Retinal pigment epithelial cell (primary cell): ENCODE results near the gene MTARC2.
"Not testable (repeated sequence)": the region's sequence is repeated elsewhere in the genome, so short reads cannot be mapped to it uniquely, and the experiment has no call there.

Experiments used
- DNase-seq: peaks from one replicate; pipeline ENCODE4 v3.0.0-alpha.2; 2010; ENCODE audit warnings: low read depth
- H3K4me3 ChIP-seq: 2 replicates; pipeline ENCODE4 v1.5.1; 2011; ENCODE audit warnings: mild to moderate bottlenecking, low read length, control low read depth, moderate library complexity
- CTCF ChIP-seq: conservative IDR thresholded peaks from 2 replicates; pipeline ENCODE4 v1.5.1; 2011; ENCODE audit warnings: low read depth, low read length, control low read depth, inconsistent platforms

MTARC2 gene

GRCh38 chr1:220733086-220733601, 15.0 kb upstream of the MTARC2 start:
- peak; percentile 86 for TF ChIP-seq CTCF
- peak overlapping the region; percentile 13 for H3K4me3 ChIP-seq
- no peak for DNase-seq

- H3K4me3 ChIP-seq = no peak overlapping the region
- TF ChIP-seq CTCF = no peak
- DNase-seq = peak; percentile 48
These were observed 13.4 kb upstream of the MTARC2 start for GRCh38 chr1:220734571-220735326.

- H3K4me3 ChIP-seq, DNase-seq: not testable (repeated sequence)
These were observed 11.8 kb upstream of the MTARC2 start for GRCh38 chr1:220736283-220736682.

GRCh38 chr1:220741349-220741748, 6.8 kb upstream of the MTARC2 start:
- no peak for DNase-seq
- TF ChIP-seq CTCF = no peak
- no peak overlapping the region for H3K4me3 ChIP-seq

GRCh38 chr1:220741825-220742224, 6.3 kb upstream of the MTARC2 start:
- DNase-seq = no peak
- no peak overlapping the region for H3K4me3 ChIP-seq
- TF ChIP-seq CTCF = no peak

GRCh38 chr1:220742520-220742919, 5.6 kb upstream of the MTARC2 start:
- TF ChIP-seq CTCF = no peak
- H3K4me3 ChIP-seq = no peak overlapping the region
- no peak for DNase-seq

- H3K4me3 ChIP-seq = no peak overlapping the region
- DNase-seq = no peak
- TF ChIP-seq CTCF = no peak
These were observed 1.3 kb upstream of the MTARC2 start for GRCh38 chr1:220746851-220747250.
